ENCODE data around the gene PXDC1. TPM values are rescaled to one million over a fixed set of nuclear protein-coding genes. Genes with fewer than 3 reads are reported as not detected.
"Not testable (repeated sequence)": the region's sequence is repeated elsewhere in the genome, so short reads cannot be mapped to it uniquely, and the experiment has no call there.

Gene PXDC1
- total RNA-seq, 2 donors from 2014 or later = 5.5 to 8.3 TPM

DNA sequence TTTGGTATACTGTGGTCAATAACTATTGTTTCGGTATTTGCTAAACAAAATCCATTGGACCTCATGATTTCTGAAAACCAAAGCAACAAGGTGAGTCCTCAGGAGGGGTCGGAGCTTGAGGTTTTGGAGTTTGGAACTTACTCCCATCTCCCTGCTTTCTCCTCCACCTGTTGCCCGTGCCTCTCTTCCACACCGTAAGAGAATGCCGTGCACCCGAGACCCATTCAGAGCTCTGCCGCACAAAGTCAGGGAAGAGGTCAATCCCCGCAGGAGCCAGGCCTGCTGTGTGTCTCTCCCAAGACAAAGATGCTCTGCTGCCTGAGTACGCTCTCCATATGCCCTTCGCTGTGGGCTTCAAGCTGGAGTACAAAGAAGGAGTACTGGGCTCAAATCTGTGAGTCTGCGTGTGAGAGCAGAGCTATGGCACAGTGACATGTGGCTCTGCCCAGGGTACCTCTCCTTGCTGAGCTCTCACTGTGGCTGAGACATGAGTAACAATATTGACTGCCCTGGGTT is 23.9 kb downstream of the PXDC1 start:
- Mint-ChIP-seq H3K4me1 (peaks cover 9% of the 10 kb centered on the region), H3K9me3 (no peaks in the 10 kb centered on the region), H3K27me3 (no peaks in the 10 kb centered on the region), H3K27ac (peak overlapping the region; percentile 15), H3K36me3 (ENCODE audit: low read depth) (peaks cover 34% of the 10 kb centered on the region), H3K4me3 (no peak overlapping the region)
- ATAC-seq (replicated peaks) = no peak

DNA sequence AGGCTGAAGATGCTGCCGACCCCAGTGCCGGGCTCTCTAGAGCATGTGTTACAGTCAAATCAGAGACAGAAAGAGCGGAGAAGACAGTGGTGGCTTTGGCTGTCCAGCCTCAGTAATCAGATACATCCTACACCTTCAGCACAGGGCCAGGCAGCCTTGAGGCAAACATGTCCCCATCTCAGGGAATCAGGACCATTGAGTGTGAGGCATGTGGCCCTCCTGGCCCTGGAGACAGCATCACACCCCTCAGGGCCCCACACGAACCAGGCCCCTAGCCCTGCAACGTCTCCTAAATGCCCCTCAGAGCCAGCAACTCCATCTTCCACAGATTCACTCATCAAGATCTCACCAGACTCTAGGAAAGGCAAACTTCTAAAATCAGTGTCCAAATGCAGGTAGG is 24.5 kb downstream of the PXDC1 start:
- Mint-ChIP-seq H3K4me1 (peaks cover 4% of the 10 kb centered on the region), H3K4me3 (no peak overlapping the region), H3K36me3 (ENCODE audit: low read depth) (peaks cover 29% of the 10 kb centered on the region), H3K27ac (peak overlapping the region; percentile 15), H3K9me3 (no peaks in the 10 kb centered on the region), H3K27me3 (no peaks in the 10 kb centered on the region)
- ATAC-seq (replicated peaks) = no peak

DNA sequence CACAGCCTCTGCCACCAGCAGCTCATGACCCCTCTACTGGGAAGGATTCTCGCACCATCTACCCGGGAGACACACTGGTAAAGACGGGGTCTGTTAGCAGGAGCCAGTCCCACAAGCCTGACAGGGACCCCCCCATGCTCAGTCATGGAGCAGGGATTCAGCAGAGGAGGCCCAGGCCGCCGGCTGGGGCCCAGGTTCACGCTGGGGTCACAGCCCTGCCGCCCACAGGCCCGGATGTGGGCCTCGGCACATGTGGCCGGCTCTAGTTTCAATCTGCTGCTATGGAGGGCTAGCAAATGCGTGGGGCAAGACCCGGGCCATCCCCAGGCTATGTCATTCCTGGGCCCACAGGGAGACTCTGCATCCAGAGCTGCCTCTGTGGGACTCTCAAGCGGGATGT is 25.1 kb downstream of the PXDC1 start:
- no peak overlapping the region for H3K4me3 Mint-ChIP-seq
- peak; percentile 28 for ATAC-seq (replicated peaks)
- no peaks in the 10 kb centered on the region for H3K9me3 Mint-ChIP-seq
- peaks cover 4% of the 10 kb centered on the region for H3K4me1 Mint-ChIP-seq
- H3K36me3 Mint-ChIP-seq (ENCODE audit: low read depth) = peaks cover 29% of the 10 kb centered on the region
- H3K27ac Mint-ChIP-seq = peak overlapping the region; percentile 15
- H3K27me3 Mint-ChIP-seq = no peaks in the 10 kb centered on the region

DNA sequence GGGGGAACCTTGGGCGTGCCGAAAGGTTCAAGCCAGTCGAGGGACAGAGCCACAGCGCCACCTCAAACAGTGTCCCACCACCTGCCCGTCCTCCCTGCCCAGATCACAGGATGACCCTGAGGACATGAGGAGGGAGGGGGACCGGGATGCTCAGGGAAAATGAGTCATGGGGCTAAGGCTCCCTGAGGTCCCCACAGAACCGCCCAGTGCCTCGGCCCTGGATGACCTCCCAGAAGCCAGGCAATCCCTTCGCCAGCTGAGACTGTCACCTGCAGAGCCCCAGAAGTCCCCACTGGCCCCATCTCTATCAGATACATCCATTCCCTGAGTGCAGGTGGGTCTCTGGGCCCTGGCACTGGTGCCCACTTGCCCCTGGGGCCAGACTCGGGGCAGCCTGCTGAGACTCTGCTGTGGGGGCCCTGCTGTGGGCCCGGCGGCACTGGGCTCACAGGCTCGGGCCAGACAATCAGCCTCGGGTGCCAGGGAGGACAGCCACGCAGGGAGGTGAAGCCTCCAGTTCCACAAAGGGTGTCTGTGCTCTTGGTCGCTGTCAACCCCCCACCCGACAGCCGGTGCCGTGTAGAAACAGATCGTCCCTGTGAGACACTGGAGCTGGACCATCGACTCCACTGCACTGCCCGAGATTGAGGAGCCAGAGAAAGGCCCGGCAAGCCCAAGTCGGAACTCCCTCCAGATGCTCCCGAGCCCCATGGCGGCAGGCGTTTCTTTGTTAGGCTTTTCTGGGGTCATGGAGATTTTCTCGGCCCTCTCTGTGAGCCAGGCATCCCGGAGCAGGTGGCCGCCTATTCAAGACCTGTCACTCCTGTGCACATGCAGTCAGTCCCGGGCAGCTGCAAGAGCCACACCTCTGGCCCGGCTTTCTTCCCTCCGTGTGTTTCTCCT is 26.1 kb downstream of the PXDC1 start:
- H3K4me3 Mint-ChIP-seq = no peak overlapping the region
- peaks cover 4% of the 10 kb centered on the region for H3K4me1 Mint-ChIP-seq
- H3K9me3 Mint-ChIP-seq = no peaks in the 10 kb centered on the region
- H3K27ac Mint-ChIP-seq = no peak overlapping the region
- no peak for ATAC-seq (replicated peaks)
- peaks cover 29% of the 10 kb centered on the region for H3K36me3 Mint-ChIP-seq (ENCODE audit: low read depth)
- H3K27me3 Mint-ChIP-seq = no peaks in the 10 kb centered on the region

DNA sequence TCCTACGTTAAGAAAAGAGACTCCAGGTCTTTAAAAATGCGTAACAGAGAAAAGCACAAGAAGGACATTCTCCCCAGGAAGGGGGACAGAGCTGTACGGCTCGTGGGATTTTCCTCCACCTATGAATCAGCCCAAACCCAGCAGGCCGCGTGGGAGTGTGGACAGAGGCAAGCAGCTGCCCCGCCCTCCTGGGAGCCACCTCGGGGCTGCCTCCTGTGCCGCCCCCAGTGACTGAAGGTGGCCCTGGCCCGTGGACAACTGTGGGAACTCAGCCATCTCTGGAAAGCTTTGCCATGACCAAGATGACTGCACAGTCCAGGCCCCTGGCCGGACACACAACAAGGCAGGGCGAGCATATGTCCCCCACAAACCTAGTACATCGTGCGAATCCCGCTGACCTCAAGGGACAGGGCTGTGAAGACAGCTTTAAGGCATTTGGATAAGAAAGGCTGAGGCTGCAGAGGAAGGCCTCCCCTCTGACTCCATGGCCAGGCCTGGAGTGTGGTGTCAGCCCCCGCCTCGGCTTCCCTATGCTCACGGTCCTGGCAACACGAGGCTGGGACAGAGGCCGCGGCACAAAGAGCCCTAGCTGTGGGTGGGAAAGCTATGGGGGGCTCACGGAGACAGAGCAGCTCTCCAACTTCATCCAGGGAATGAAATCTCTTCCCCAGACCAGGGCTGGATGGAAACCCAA is 26.9 kb downstream of the PXDC1 start:
- H3K4me3 Mint-ChIP-seq = no peak overlapping the region
- no peaks in the 10 kb centered on the region for H3K9me3 Mint-ChIP-seq
- H3K27me3 Mint-ChIP-seq = no peaks in the 10 kb centered on the region
- H3K4me1 Mint-ChIP-seq = peaks cover 4% of the 10 kb centered on the region
- H3K36me3 Mint-ChIP-seq (ENCODE audit: low read depth) = peaks cover 29% of the 10 kb centered on the region
- H3K27ac Mint-ChIP-seq = no peak overlapping the region
- ATAC-seq (replicated peaks) = no peak

DNA sequence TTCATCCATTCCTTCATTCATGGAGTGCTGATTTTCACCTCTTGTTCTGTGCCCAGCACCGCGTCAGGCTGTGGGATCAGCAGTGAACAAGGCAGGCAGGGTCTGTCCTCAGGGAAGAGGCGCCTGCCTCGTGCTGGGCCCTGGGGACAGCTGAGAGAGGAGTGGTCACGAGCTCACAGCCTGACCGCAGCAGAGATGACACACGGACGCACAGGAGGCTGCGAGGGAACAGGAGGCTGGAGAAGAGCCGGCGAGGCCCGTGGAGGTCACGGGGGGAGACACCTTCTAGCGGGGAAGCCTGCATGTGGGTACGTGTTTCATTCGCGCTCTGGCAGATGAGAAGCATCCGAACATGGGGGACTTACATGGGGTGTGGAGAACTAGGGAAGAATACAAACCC is 27.5 kb downstream of the PXDC1 start:
- H3K36me3 Mint-ChIP-seq (ENCODE audit: low read depth) = peaks cover 29% of the 10 kb centered on the region
- no peak overlapping the region for H3K27ac Mint-ChIP-seq
- H3K9me3 Mint-ChIP-seq = no peaks in the 10 kb centered on the region
- no peaks in the 10 kb centered on the region for H3K27me3 Mint-ChIP-seq
- no peak for ATAC-seq (replicated peaks)
- H3K4me1 Mint-ChIP-seq = peaks cover 4% of the 10 kb centered on the region
- H3K4me3 Mint-ChIP-seq = no peak overlapping the region

DNA sequence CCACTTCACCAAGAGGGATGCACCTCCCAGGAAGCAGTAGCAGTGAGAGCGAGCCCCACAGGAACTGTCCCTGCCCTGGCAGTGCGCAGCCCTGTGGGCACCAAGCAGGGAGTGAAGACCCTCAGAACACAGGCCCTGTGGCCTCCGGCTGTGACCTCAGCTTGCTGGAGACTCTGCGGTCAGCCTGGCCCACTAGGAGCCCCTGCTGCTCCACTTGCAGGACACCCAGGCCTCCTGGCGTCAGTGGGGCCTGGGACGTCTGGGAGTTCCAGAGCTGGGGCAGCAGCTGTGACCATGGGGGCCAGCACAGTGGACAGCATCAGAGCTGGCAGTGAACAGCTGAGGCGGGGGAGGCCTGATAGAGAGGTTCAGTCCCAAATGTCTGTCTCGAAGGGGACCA is 28.3 kb downstream of the PXDC1 start:
- H3K27ac Mint-ChIP-seq = no peak overlapping the region
- H3K4me1 Mint-ChIP-seq = peaks cover 4% of the 10 kb centered on the region
- ATAC-seq (replicated peaks) = no peak
- no peak overlapping the region for H3K4me3 Mint-ChIP-seq
- no peaks in the 10 kb centered on the region for H3K9me3 Mint-ChIP-seq
- H3K27me3 Mint-ChIP-seq = no peaks in the 10 kb centered on the region
- H3K36me3 Mint-ChIP-seq (ENCODE audit: low read depth) = peaks cover 29% of the 10 kb centered on the region

DNA sequence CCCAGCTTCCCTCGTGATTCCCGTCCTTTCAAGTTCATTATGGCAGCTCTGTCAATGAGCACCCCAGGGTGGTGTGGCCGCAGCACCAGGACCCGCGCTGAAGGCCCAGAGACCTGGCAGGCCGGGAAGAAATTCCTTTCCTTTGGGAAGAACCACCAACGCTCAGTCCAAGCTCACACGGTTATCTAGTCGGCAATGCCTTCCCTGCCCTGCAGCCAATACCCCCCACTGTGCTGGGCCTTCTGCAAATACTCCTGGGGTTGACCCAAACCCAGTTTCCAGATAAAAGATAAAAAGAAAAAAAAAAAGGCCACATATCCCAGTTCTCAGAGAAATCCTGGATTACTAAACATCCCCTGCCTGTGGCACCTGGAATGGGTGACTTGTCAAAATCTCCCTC is 28.7 kb downstream of the PXDC1 start:
- Mint-ChIP-seq H3K4me1 (peaks cover 4% of the 10 kb centered on the region), H3K9me3 (no peaks in the 10 kb centered on the region), H3K27me3 (no peaks in the 10 kb centered on the region), H3K4me3 (no peak overlapping the region), H3K36me3 (ENCODE audit: low read depth) (peaks cover 29% of the 10 kb centered on the region), H3K27ac (no peak overlapping the region)
- no peak for ATAC-seq (replicated peaks)

DNA sequence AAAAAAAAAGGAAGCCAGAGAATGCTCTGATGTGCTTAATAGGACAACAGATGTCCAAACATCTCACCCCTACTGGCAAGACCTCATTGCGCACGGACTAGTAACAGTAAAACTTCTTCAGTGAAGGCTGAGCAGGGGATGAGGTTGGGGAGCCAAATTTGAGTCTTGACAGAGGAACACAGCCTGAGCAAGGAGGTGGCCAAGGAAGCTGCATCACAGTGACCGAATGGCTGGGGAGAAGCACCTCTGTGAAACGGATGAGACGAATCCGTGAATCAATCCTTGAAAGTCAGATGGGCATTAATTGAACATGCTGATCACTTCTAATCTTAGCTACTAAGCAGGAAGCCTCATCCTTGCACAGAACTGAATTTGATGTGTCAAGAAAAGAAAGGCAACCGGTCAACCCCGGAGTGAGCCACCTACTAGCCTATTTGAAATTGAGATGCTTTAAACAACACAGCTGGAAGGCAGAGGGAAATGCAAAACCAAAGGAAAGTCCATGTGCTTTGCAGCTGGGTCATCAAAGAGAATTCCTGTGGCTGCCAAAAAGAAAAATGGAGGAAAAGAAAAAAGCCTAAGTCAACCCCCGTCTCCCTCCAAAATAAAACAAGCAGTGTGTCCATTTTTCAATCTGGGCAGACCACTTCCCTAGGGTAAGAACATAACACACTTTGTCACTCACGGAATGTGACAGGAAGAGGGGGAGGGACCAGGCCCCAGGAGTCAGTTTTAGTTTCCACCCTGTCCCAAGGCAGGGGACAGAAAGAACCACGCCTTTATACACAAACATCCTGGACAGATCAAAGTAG is 29.5 kb downstream of the PXDC1 start:
- Mint-ChIP-seq H3K27me3 (no peaks in the 10 kb centered on the region), H3K4me3 (no peak overlapping the region), H3K9me3 (no peaks in the 10 kb centered on the region), H3K36me3 (ENCODE audit: low read depth) (peaks cover 24% of the 10 kb centered on the region), H3K27ac (no peak overlapping the region), H3K4me1 (peaks cover 4% of the 10 kb centered on the region)
- ATAC-seq (replicated peaks) = no peak

DNA sequence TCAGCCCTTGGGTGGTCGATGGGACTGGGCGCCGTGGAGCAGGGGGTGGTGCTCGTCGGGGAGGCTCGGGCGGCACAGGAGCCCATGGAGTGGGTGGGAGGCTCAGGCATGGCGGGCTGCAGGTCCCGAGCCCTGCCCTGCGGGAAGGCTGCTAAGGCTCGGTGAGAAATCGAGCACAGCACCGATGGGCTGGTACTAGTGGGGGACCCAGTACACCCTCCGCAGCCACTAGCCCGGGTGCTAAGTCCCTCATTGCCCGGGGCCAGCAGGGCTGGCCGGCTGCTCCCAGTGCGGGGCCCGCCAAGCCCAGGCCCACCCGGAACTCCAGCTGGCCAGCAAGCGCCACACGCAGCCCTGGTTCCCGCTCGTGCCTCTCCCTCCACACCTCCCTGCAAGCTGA is 30.7 kb downstream of the PXDC1 start:
- H3K27ac Mint-ChIP-seq; H3K4me3 Mint-ChIP-seq; ATAC-seq (replicated peaks); H3K9me3 Mint-ChIP-seq; H3K27me3 Mint-ChIP-seq; H3K4me1 Mint-ChIP-seq: not testable (repeated sequence)
- H3K36me3 Mint-ChIP-seq (ENCODE audit: low read depth) = peaks cover 14% of the 10 kb centered on the region

DNA sequence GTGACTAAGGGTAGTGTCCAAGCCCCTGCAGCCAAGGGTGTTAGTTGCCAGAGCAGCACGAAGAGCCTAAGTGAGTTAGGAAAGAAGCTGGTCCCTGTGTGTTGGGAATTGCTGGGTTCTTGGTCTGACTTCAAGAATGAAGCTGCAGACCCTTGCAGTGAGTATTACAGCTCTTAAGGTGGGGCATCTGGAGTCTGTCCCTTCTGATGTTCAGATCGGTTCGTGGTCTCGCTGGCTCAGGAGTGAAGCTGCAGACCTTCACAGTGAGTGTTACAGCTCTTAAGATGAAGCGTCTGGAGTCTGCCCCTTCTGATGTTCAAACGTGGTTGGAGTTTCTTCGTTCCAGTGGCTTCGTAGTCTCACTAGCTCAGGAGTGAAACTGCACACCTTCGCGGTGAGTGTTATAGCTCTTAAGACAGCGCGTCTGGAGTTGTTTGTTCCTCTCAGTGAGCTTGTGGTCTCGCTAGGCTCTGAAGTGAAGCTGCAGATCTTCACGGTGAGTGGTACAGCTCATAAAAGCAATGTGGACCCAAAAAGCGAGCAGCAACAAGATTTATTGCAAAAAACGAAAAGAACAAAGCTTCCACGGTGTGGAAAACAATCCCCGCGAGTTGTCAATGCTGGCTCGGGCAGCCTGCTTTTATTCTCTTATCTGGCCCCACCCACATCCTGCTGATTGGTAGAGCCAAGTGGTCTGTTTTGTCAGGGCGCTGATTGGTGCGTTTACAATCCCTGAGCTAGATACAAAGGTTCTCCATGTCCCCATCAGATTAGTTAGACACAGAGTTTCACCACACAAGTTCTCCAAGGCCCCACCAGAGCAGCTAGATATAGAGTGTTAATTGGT is 31.8 kb downstream of the PXDC1 start:
- no peak for ATAC-seq (replicated peaks)
- Mint-ChIP-seq H3K4me3 (peak overlapping the region; percentile 12), H3K9me3 (no peaks in the 10 kb centered on the region), H3K27me3 (no peaks in the 10 kb centered on the region), H3K36me3 (ENCODE audit: low read depth) (peaks cover 14% of the 10 kb centered on the region), H3K27ac (no peak overlapping the region), H3K4me1 (no peaks in the 10 kb centered on the region)

DNA sequence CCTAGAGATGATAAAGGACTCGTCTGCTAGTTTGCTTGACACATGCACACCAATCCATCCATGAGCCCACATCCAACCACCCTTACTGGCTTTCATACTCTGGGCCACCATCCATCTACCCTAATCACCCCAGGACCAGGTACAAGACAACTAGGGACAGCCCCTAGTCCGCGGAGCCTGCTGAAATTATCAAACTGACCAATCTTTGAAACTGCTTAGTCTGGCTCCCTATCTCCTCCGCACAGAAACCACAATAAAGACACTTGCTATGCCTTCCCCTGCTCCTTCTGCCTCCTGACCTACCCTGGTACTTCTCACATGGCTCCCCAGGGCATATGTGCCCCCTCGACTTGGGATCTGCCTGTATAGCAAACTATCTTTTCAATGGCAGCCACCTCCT is 33.1 kb downstream of the PXDC1 start:
- no peak overlapping the region for H3K27ac Mint-ChIP-seq
- H3K27me3 Mint-ChIP-seq = no peaks in the 10 kb centered on the region
- no peak for ATAC-seq (replicated peaks)
- H3K36me3 Mint-ChIP-seq (ENCODE audit: low read depth) = peaks cover 9% of the 10 kb centered on the region
- no peak overlapping the region for H3K4me3 Mint-ChIP-seq
- H3K4me1 Mint-ChIP-seq = no peaks in the 10 kb centered on the region
- no peaks in the 10 kb centered on the region for H3K9me3 Mint-ChIP-seq

DNA sequence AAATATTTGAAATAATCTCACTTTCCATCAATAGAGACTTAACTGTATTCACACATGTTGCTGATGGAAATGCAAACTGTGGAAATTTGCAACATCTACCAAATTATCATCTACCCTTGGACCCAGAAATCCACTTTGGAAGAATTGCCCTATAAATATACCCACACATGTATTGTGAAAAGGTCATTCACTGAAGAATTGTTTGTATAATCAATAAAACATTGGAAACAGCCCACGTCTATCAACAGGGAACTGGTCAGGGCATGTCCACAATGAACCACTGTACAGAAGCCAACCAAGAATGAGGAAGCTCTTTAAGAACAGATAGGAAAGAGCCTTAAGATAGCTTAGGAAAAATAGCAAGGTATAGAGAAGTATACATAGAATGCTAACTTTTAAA is 36.2 kb downstream of the PXDC1 start:
- ATAC-seq (replicated peaks) = no peak
- Mint-ChIP-seq H3K36me3 (ENCODE audit: low read depth) (no peaks in the 10 kb centered on the region), H3K27me3 (no peaks in the 10 kb centered on the region), H3K4me3 (no peak overlapping the region), H3K9me3 (no peaks in the 10 kb centered on the region), H3K4me1 (no peaks in the 10 kb centered on the region), H3K27ac (no peak overlapping the region)

DNA sequence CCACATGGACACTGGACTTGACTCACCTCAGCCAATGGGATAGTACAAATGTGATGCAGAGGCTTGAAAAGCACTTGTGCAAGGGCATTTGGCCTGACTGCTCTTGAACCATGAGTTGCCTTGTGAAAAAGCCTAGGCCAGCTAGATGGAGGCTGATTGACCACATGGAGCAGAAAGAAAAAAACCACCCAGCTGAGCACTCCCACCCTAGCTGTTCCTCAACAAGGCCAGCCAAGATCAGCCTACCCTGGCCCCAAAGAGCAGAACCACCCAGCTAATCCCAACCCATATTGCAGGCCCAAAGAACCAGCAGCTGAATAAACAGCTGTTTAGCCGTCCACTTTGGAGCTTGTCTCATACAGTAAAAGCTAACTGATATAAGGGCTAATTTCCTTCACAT is 36.7 kb downstream of the PXDC1 start:
- no peaks in the 10 kb centered on the region for H3K4me1 Mint-ChIP-seq
- H3K27ac Mint-ChIP-seq = no peak overlapping the region
- H3K27me3 Mint-ChIP-seq = no peaks in the 10 kb centered on the region
- no peak for ATAC-seq (replicated peaks)
- no peaks in the 10 kb centered on the region for H3K36me3 Mint-ChIP-seq (ENCODE audit: low read depth)
- H3K9me3 Mint-ChIP-seq = no peaks in the 10 kb centered on the region
- H3K4me3 Mint-ChIP-seq = no peak overlapping the region
